Calu3 (cell line): ENCODE data around the gene ACOXL. TPM values are rescaled to one million over a fixed set of nuclear protein-coding genes. Genes with fewer than 3 reads are reported as not detected.

ENCODE experiments used
- BruUV-seq: library from RNA; stranded (reverse); fragments of 400-500 nt; replicated peaks from 2 replicates; lab custom pipeline; 2021; lab: Mats Ljungman, UMichigan
- CTCF ChIA-PET: fragments of 300-600 bp; sonication (Branson Sonifier 250); formaldehyde crosslinking; loops from one replicate; lab custom pipeline; 2022; ENCODE audit warnings: antibody characterized with exemption; lab: Charles Lee
- DNase-seq: peaks from one replicate; pipeline ENCODE4 v3.0.0; 2022
- H3K27ac Mint-ChIP-seq: one replicate; pipeline ENCODE4 v1.8.0; 2022; ENCODE audit warnings: mixed read lengths; ENCODE audit not compliant: unreplicated experiment
- H3K27me3 Mint-ChIP-seq: one replicate; pipeline ENCODE4 v1.8.0; 2022; ENCODE audit warnings: mixed read lengths; ENCODE audit not compliant: unreplicated experiment
- H3K36me3 Mint-ChIP-seq: one replicate; pipeline ENCODE4 v1.8.0; 2022; ENCODE audit warnings: mild to moderate bottlenecking, moderate library complexity, mixed read lengths; ENCODE audit not compliant: insufficient read depth, unreplicated experiment
- H3K4me1 Mint-ChIP-seq: one replicate; pipeline ENCODE4 v1.8.0; 2022; ENCODE audit warnings: mild to moderate bottlenecking, low read depth, mixed read lengths; ENCODE audit not compliant: unreplicated experiment
- H3K4me3 Mint-ChIP-seq: one replicate; pipeline ENCODE4 v1.8.0; 2022; ENCODE audit warnings: mild to moderate bottlenecking, low read depth, moderate library complexity, mixed read lengths; ENCODE audit not compliant: unreplicated experiment
- H3K9me3 Mint-ChIP-seq: one replicate; pipeline ENCODE4 v1.8.0; 2022; ENCODE audit warnings: low read depth, mixed read lengths; ENCODE audit not compliant: unreplicated experiment
- intact Hi-C: fragments of 100-400 bp; cut with micrococcal nuclease; formaldehyde crosslinking; loops from one replicate; pipeline ENCODE4 v1.10.0; 2022; ENCODE audit not compliant: unreplicated experiment
- total RNA-seq: library from RNA; stranded (reverse); gene quantifications from 2 replicates; pipeline ENCODE4 v1.2.3, GENCODE V29; 2022
- TF ChIP-seq, protein P1 (sequence below): fragments of 200-600 bp; IDR thresholded peaks from one replicate; pipeline ENCODE4 v1.8.0; 2022; ENCODE audit warnings: antibody characterized with exemption; ENCODE audit not compliant: unreplicated experiment

Gene ACOXL
- total RNA-seq, 1 experiment from 2014 or later: 2.7 TPM

DNA sequence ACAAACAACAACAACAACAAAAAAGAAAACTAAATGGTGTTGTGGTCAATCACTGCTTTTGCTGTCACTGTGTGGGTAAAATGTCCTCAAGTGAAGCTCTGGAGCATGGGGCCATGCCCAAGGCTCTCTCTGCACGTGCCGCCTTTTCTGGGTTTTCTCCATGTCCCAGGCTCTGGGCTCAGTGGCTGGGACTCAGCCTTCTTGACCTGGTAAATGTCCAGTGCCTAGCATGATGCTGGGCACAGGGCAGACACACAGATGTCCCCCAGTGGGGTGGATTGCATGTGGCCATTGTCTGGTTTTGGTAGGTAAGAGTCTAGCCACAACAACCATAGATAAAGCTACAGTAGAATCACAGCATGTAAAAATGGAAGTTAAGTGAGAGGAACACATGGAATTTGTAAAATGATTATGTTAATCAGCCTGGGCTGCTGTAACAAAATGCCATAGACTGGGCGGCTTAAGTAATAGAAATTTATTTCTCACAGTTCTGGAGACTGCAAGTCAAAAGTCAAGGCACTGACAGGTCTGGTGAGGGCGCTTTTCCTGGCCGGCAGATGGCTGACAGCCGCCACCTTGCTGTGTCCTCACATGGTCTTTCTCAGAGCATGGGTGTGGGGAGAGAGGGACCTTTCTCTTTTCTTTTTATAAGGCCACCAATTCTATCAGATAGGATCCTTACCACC is 174.4 kb downstream of the ACOXL start:
- Mint-ChIP-seq H3K4me3 (no peak overlapping the region), H3K9me3 (peaks cover 4% of the 10 kb centered on the region), H3K36me3 (no peaks in the 10 kb centered on the region), H3K27ac (no peak overlapping the region), H3K4me1 (no peaks in the 10 kb centered on the region), H3K27me3 (peaks cover 44% of the 10 kb centered on the region)
- CTCF ChIA-PET: no interaction called here
- intact Hi-C loops: no loop called here
- TF ChIP-seq, protein P1, sequence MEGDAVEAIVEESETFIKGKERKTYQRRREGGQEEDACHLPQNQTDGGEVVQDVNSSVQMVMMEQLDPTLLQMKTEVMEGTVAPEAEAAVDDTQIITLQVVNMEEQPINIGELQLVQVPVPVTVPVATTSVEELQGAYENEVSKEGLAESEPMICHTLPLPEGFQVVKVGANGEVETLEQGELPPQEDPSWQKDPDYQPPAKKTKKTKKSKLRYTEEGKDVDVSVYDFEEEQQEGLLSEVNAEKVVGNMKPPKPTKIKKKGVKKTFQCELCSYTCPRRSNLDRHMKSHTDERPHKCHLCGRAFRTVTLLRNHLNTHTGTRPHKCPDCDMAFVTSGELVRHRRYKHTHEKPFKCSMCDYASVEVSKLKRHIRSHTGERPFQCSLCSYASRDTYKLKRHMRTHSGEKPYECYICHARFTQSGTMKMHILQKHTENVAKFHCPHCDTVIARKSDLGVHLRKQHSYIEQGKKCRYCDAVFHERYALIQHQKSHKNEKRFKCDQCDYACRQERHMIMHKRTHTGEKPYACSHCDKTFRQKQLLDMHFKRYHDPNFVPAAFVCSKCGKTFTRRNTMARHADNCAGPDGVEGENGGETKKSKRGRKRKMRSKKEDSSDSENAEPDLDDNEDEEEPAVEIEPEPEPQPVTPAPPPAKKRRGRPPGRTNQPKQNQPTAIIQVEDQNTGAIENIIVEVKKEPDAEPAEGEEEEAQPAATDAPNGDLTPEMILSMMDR: no peak
- no TSS peak for BruUV-seq
- DNase-seq: no peak

DNA sequence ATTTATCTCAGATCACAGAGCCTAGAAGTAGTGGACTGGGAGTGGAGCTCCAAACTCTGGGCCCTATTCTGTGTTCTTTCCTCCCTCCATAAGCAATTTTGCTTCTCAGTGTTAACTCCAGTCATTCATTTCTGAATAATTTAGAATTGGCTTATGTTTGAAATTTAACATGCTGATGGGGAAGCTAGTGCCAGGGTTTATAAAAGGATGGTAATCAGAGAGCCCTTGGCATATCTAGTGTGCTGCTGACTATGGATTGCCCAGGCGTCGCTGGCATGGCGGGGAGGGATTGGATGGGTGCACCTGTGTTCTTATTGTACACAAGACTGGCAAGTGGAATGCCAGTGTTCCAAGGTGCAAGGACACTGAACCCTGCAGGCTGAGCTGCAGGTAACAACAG is 177.1 kb downstream of the ACOXL start:
- no peak for DNase-seq
- Mint-ChIP-seq H3K27me3 (peaks cover 39% of the 10 kb centered on the region), H3K4me1 (no peaks in the 10 kb centered on the region), H3K4me3 (no peak overlapping the region), H3K27ac (no peak overlapping the region), H3K9me3 (peaks cover 4% of the 10 kb centered on the region), H3K36me3 (no peaks in the 10 kb centered on the region)
- BruUV-seq: no TSS peak
- intact Hi-C loops: no loop called here
- CTCF ChIA-PET: no interaction called here
- TF ChIP-seq, protein P1: no peak

DNA sequence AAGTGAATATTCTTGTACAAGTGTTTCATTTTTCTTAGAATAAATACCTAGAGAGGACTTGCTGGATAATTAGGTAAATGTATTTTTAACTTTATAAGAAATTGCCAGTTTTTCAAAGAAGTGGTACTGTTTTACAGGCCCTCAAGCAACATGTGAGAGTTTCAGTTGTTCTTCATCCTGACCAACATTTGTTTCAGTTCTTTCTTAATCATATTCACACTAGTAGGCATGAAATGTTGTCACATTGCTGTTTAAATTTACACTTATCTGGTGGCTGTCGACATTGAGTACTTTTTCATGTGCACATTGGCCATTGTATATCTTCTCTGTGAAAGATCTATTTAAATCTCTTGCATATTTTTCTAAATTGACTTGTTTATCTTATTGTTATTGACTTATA is 178.1 kb downstream of the ACOXL start:
- Mint-ChIP-seq H3K27ac (no peak overlapping the region), H3K9me3 (peaks cover 4% of the 10 kb centered on the region), H3K4me1 (no peaks in the 10 kb centered on the region), H3K36me3 (no peaks in the 10 kb centered on the region), H3K4me3 (no peak overlapping the region), H3K27me3 (peaks cover 30% of the 10 kb centered on the region)
- DNase-seq: no peak
- CTCF ChIA-PET: no interaction called here
- intact Hi-C loops: no loop called here
- TF ChIP-seq, protein P1: no peak
- BruUV-seq: no TSS peak

DNA sequence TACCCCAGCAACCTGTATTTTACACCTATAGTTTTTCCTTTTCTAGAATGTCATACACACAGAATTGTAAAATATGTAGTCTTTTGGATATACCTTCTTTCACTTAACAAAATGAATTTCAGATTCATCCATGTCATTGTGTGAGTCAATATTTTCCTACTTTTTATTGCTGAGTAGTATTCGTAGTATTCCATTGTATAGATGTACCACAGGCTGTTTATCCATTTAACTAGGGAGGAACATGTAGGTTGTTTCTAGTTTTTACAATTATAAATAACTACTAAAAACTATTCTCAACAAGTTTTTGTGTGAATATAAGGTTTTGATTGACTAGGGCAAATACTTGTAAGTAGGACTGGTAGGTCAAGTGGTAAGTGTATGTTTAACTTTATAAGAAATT is 187.4 kb downstream of the ACOXL start:
- Mint-ChIP-seq H3K4me1 (no peaks in the 10 kb centered on the region), H3K27me3 (peaks cover 38% of the 10 kb centered on the region), H3K36me3 (no peaks in the 10 kb centered on the region), H3K4me3 (no peak overlapping the region), H3K27ac (no peak overlapping the region), H3K9me3 (no peaks in the 10 kb centered on the region)
- intact Hi-C loops: no loop called here
- BruUV-seq: no TSS peak
- CTCF ChIA-PET: no interaction called here
- DNase-seq: no peak
- TF ChIP-seq, protein P1: no peak
